Activated CD8-positive, alpha-beta memory T cell treated with anti-CD3 and anti-CD28 coated beads for 4 hours (primary cell): ENCODE results near the gene WWTR1.

ENCODE experiments used
- DNase-seq, 2 donors: peaks; one replicate each; pipeline ENCODE4 v3.0.0-alpha.2; 2020; ENCODE audit warnings: low read depth in 2 of 2

The WWTR1 gene

DNA sequence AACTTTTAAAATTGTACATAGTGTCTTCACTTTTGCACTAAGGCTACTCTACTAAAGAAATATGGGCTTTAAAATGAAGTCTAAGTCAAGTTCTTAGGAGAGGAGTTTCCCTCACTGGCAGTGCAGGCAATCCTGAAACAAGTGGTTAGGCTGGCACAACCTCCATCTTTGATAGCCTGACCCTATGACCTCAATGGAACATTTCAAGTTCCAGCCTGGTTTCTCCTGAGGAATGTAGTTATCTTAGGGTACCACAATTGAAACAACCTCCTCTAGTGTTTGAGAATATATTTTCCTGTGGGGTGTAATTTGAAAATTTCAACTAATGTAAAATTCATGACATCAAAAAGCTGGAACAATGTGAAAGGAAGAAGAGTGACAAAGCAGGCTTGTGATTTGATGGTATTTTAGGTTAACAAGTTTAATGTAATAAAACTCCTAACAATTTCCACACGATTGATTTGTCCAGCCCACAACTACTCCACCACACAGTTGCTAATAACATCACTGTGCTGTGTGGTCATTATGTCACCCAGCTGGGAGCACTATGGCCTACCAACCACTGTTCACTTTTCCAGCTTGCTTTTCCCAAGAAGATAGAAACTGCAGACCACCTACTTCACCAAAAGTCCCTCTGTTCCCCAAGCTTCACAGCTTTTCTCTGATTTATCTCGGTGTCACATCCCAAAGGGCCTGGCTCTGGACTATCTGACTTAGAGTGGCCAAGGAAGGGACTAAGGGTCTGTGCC is 1.8 kb downstream of the WWTR1 start:
- DNase-seq = no peak

DNA sequence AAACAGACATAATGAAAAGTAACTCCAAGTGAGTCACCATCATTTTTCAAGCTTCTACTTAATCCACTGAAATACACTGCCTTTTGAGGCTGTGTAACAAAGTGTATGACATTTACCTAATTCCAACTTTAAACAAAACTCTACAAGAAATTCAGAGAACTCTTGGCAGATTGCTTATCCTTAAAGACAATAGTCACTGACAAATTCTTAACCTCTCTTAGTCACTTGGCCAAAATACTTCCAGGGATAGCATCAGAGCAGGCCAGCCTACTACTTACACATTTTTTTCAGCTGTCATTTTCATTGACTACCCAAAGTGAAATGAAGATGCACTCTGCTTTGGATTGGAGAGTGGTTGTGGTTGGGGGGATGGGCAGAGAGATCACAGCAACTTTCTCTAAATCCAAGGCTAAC is 3.6 kb downstream of the WWTR1 start:
- DNase-seq = no peak

DNA sequence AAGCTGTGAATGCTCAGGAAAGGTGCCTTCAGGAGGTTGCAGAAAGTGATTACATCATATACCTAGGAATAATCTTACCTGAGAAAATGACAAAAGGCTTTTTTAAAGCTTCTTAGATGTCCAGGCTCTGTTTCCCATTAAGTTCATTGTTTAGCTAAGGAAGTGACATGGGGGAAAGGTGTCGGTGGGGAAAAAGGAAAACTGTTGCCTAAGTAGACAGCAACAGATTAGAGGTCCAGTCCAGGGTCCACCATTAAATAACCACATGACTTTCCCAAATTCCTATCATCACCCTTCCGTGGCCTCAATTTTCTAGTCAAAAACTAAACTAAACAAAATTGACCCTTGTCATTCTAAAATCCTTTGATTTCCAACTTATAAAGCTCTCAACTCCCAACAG is 4.3 kb downstream of the WWTR1 start:
- no peak for DNase-seq

DNA sequence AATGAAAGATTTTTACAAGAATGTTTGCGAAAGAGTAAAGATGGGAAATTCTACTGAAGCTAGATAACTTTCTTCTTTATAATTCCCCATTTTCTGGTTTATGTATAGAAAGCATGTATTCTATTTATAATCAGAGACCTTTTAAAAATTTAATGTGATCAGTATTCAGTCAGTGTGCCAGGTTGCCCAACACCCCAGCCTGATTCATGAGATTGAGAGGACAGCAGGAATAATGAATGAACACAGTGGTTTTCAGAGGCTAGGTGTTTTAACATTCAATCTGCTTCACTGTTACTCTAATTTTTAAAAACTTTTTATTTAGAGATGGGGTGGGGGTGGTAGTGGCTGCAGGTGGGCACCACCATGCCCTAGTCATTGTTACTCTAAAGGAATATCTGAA is 4.7 kb downstream of the WWTR1 start:
- no peak for DNase-seq

DNA sequence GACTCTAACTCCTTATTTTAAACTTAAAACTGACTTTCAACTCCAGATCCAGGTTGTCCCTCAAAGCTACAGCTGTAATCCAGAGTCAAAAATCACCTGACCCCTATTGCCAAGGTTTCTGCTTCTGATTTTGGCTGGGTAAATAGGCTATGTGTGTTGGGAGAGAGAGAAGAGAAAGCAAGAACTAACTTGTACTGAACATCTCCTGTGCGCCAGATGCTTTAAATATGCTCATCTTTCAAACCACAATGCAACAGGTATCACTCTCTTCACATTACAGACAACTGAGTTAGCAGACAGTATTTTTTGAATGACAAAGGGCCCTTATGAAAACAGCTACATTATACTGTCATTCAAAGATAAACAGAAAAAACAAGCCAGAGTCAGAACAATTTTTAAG is 7.0 kb downstream of the WWTR1 start:
- no peak for DNase-seq

DNA sequence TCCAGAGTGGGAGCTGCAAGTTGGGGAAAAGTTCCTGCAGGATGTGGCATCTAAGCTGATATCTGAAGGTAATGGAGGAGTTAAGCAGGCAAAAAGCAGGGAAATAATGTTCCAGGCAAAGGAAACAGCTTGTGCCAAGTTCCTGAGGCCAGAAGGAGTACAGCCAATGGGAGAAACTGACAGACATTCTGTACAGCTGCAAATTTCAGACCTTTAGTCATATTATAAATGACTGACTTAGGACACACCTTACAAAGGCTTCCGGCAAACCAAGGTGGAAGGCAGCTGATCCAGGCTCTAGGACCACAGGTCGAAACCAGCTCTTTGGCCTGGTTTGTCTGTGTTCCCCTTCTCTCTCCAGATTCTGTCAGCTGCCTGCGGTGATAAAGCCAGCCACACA is 9.3 kb downstream of the WWTR1 start:
- DNase-seq = no peak

DNA sequence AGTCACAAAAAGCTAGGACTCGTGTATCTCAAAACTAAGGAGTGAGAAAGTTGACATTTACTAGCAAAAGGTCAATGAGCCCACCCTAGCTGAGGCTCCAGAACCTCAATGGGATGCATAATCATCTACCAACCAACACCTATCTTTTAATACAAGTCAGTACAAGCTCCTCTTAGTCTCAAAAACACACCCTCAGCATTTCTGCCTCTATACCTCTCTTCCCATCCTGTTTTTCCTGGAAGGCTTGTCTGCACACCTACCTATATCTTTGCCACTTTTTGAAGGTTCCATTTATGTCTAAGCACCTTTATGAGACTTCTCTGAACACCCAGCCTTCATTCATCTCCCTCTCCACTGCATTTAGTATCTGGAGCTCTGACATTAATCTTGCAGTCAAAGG is 10.0 kb downstream of the WWTR1 start:
- DNase-seq = no peak

DNA sequence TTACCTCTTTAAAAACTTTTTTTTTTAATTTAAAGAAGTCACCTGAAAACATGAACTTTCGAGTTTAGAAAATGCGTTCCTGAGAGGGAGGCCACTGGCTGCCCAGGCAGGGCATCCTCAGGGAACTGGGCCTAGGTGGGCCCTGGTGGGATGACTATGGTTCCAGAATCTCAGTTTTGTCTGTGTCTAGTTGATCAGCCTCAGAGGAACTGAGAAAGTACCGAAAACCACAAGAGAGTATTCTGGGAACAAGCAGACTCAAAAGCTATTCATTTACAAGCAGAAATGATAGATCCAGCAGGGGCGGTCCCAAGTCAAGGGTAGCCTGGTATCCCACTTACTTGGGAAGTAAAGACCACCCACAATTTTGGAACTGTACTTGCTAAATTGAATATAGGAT is 10.5 kb downstream of the WWTR1 start:
- no peak for DNase-seq

DNA sequence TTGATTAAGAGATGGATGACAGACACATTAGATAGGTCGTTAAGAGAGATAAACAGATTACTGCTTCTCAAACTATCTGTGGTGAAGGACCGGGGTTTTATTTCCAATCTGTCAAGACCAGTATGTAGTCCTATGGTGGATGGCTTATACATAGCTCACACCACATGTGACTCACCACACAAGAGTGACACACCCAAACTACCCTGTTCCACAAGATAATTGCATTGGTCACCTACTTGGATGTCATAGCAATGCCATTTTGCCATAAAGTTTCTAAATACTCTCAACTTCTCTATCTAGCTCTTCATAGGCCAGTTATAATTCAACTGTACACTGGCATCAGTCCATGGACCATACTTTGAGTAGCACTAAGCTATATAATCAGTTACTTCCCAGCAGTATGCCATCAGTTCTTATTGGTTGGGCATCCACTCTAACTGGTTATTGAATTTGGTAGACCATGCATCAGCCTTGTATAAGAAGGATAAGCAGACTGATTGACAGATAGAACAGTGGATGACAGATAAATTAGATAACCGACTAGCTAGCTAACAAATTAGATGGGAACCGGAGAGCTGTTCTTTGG is 11.6 kb downstream of the WWTR1 start:
- no peak for DNase-seq

DNA sequence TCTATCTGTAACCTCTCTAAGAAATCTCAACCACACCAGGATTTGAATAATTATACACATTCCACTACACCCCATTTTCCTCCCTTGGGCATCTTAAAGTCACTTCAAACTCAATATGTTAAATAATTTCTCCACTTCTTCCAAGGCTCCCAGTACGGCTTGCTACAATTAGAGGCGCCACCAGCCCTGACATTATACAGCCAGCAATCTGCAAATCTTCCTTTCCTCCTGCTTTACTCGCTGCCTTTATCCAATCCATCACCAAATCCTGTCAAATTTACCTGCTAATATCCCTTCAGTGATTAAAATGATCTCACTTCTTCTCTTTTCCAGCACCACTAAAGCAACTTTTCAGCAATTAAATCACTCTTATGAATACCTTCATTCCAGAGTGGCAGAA is 13.9 kb downstream of the WWTR1 start:
- no peak for DNase-seq

DNA sequence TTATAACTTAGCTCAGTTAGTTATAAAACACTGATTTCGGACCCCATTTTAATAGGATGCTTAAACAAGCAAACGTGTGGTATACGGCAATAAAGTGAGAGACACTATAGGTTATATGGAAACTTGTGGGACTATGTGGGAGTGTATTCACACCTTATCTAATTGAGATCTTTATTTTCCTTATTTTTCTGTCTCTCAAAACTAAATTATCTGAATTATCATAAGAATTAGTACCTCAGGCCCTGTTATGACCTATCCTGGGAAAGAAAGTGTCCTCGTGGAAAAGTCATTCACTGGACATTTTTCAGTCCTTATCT is 14.4 kb downstream of the WWTR1 start:
- no peak for DNase-seq

DNA sequence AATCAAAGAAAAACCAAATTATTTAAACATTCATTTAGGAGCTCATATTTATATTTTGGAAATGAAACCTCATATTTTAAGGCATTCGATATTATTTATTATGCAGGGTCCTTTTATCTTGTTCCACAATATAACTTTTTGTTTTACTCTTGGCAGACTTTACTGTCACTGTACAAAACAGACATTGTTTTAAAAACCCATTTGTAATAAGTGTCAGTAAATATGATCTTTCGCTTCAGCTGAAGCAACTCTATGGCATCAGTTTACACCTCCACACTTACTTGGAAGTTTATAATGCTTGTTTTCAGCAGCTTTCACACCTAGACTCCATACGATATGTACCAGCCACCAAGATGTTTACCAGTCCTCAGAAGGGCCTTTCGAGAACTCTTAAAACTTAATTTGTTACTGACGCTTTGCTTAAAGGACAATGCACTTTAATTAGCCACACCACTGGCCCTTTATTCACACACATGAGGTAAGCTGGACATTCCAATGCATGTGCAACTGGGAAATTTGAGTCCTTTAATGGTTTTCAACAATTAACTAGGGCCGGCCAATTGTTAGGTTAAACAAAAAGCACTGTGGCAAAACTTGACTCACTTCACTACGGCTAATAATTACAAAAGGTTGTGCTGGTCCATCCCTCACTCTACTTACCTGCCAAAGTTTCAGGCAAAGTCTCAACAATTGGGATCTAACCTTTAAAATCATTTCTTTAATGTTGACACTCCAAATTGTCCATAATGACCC is 16.7 kb downstream of the WWTR1 start:
- DNase-seq = no peak

DNA sequence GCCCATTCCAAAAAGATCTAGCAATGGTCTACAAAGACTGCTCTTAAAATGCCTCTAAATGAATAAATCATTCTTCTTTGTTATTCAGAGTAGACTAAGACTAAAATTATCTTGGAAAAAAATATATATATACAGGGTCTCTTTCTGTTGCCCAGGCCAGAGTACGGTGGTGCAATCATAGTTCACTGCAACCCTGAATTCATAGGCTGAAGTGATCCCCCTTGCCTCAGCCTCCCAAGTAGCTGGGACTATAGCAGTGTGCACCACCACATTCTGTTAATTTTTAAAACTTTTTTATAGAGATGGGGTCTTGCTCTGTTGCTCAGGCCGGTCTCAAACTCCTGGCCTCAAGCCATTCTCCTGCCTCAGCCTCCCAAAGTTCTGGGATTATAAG is 18.7 kb downstream of the WWTR1 start:
- no peak for DNase-seq

DNA sequence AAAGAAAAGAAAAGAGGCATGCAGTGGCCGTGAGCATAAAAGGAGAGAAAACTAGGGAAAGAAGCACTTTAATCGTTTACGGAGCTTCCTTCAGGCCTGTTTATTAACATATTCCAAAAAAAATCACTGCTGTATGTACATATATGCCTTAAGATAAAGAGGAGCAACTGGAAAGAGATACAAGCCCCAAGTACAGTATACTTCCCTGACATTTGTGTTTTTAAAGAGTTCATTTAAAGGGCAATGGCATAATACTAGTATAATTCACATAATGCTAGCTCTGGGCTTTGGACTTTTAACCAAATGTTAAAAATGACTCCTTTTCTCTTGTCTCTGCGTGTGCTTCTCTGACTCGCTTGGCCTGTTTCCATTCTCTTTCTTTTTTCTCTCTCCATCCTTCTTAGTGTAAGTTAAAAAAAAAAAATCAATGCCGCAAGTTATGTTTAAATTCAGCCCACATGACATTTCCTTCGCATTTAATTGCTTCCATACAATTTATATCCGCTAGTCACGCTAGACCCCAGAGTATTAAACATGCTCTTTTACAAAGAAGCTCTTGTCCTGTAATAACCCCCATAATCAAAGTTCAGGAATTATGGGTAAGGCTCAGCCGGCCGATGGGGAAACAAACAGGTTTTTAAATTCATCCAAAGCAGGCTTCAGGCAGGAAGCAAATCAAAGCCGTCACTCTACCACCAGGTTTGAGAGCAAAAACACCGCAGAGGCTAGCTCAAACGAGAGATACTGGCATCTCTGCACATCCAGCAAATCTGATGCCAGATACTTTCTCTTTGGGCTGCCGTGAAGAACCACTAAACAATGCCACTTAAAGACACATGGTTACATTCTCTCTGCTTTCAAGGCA is 19.4 kb downstream of the WWTR1 start:
- DNase-seq = no peak

DNA sequence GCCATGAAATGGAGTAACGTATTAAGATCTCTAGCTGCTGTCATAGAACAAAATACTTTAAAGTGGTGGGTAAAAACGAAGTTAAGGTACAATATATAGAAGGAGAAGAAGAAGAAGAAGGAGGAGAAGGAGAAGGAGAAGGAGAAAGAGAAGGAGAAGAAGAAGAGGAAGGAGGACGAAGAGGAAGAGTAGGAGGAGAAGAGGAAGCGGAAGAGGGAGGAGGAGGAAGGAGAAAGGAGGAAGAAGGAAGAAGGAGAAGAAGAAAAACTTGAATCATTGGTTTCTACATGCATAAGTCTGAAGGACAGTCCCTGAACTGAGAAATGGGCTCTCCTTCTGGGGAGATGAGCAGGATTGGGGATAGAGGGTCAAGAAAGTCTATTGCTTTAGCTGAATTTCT is 22.4 kb downstream of the WWTR1 start:
- no peak for DNase-seq

DNA sequence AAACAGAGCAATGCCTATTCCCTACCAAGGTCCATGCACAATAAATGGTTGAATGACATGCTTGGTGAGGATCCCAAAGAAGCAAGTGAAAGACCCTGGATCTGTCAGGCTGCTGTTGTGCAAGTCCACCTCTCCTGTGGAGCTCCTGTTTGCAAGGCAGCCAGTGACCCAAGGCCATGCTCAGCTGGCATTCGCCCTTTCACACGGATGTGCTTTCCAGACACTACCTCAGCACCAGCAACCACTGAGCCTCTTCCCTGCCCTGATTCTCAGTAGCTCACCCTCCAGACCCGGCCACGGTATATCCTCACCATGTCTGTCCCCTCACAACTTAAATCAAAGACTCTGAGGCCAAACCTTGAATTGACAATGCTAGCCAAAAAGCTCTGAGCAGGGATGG is 23.3 kb downstream of the WWTR1 start:
- DNase-seq = no peak

DNA sequence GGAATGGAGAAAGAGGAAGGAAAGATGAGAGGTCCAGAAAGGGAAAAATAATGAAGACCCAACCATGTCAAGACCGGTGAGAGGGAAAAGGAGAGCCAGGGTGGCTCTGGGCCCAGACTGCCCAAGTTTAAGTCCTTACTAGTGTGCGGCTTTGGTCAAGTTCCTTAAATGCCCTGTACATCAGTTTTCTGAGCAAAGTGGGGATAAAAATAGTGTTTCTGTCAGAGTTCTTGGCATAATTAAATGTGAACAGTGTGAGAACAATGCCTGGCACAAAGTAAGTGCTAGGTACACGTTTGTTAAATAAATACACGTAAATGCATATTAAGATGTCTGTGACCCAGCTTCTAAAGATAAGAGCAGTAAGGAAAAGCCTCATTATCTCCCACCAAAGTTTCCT is 23.8 kb downstream of the WWTR1 start:
- no peak for DNase-seq

DNA sequence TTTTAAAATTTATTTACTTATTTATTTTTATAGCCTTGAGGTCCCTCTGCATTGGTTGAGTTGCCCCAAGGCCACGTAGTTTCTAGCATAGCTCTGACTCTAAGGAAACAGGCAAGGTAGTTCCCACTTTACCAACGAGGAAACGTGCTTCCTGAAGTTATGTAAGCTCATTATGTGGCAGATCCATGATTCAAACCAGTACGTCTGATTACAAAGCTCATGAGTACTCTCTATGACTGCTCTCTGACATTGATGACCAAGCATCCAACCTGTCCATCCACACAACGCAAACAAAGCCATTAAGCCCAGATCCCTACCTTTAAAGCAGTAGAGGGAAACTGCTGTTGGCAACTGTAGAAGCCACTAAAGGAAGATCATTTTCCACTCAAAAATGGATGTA is 25.6 kb downstream of the WWTR1 start:
- DNase-seq = no peak

DNA sequence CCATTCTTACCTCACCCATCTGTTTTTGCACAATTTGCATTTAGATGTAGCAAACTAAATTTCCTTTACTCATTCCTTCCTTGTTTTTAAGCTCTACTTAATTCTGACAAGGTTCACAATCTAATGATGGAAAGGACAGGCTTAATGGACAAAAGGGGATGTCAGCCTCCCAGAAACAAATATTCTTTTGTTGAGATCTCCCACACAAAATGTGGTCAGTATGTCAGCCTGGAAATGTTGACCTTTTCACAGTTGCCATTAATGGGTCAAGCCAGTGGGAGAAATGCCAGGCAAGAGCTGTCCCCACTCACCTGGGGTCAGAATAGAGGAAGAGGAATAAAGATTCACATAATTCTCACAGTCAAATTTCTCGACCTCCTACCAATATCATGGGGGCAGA is 27.0 kb downstream of the WWTR1 start:
- no peak for DNase-seq

DNA sequence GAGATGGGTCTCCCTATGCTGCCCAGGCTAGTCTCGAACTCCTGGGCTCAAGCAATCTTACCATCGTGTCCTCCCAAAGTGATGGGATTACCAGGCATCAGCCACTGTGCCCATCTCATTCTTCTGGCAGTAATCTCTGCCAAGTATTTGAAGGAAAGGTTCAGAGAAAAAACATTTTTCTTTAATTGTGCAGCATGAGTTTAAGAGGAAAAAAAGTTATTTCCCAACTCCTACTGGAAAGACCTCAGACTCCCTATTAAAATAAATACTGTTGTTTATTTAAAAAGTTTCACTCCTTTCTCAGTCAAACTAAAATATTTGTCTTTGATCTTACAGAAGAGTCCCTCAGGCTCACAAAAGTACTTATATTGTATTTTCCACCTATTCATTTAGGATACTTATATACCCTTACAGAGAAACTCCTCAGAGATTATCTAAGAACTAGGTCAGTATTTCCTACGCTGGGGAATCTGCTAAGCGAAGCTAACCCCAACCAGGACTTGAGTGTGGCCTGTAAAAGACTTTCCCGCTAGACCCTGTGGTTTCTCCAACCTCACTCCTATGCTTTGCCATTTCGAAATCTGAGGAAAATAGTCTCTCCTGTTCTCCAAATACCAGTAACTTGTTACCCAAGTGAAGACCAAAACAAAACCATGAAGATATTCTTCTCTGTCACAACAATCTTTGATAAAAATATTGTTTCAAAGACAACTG is 28.7 kb downstream of the WWTR1 start:
- DNase-seq = no peak

DNA sequence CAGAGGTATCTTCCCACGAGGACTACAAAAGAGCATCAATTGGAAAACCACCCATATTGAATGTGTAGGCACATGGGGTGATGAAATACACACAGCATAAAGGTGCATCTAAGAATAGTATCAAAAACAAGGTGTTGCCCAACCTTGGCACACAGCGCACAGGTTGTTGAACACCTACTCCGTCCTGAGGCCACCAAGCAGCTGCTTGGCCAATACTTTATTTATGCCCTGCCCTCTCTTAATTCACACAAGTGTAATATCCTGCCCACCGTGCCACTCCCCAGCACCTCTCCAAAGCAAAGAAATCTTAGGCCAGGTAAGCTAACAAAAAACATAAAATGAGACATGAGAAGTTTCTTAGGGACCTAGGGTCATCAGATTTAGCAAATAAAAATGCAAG is 31.2 kb downstream of the WWTR1 start:
- no peak for DNase-seq

DNA sequence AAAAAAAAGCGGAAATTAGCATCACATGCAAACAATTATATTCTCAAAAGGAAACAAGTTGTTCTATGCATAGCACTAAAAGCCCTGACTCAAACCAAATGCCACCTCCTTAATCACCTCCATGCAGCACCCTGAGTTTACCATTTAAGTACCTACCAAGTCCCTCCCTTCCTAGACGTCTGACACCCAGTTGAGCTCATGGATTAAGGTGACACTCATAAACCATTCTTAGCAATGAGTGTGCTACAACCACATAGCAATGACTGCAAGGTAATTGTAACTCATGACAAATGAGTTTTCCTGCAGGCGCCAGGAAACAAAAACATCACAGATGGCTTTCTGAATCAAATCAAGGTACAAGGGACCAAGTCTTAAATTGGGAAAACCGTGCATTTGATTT is 32.0 kb downstream of the WWTR1 start:
- no peak for DNase-seq
